GM12878 (cell line): Measurements from ENCODE around the gene PSRC1. TPM values are rescaled to one million over a fixed set of nuclear protein-coding genes. Genes with fewer than 3 reads are reported as not detected.

ENCODE experiments used
- ATAC-seq: fragments of 200-7000 bp; cut with Tn5 transposase; 3 replicates; pipeline ENCODE4 v1.9.1; 2020; ENCODE audit warnings: mild to moderate bottlenecking, moderate library complexity
- BruUV-seq: library from RNA; stranded (reverse); fragments of 400-500 nt; replicated peaks from 2 replicates; lab custom pipeline; 2021; lab: Mats Ljungman, UMichigan
- CTCF ChIA-PET: fragments of 300-600 bp; sonication (Branson Sonifier 250); formaldehyde crosslinking; extraction: SDS; loops from one replicate; lab custom pipeline; 2021; ENCODE audit warnings: inconsistent platforms; lab: Yijun Ruan, JAX
- POLR2A ChIA-PET: fragments of 350-600 bp; formaldehyde crosslinking; extraction: SDS; loops from one replicate; lab custom pipeline; 2021; ENCODE audit warnings: inconsistent platforms; lab: Charles Lee
- RAD21 ChIA-PET: fragments of 300-600 bp; sonication (Branson Sonifier 250); formaldehyde crosslinking; loops from one replicate; lab custom pipeline; 2023; ENCODE audit warnings: antibody characterized with exemption; ENCODE audit not compliant: unreplicated experiment; lab: Charles Lee
- SMC1A ChIA-PET: fragments of 300-600 bp; sonication (Branson Sonifier 250); formaldehyde crosslinking; loops from one replicate; lab custom pipeline; 2023; ENCODE audit not compliant: unreplicated experiment, uncharacterized antibody; lab: Charles Lee
- DNase-seq: peaks from one replicate; pipeline ENCODE4 v3.0.0-alpha.2; 2011; ENCODE audit warnings: low read depth, low spot score
- FAIRE-seq: peaks from 3 replicates; lab custom pipeline; 2011; peaks lifted over from hg19 to GRCh38; lab: Jason Lieb, UNC
- H2AFZ ChIP-seq: 2 replicates; pipeline ENCODE4 v1.6.0; 2011; ENCODE audit warnings: low read depth, low read length, control low read depth; ENCODE audit not compliant: control insufficient read depth
- H3K27ac ChIP-seq: 2 replicates; pipeline ENCODE4 v1.5.1; 2011; ENCODE audit warnings: control low read depth; ENCODE audit not compliant: control insufficient read depth, insufficient read depth
- H3K27me3 ChIP-seq, 2 experiments: replicated peaks in 1 of 2; 2 replicates each; pipeline versions ENCODE4 v1.6.0 to v1.6.1; 2011; ENCODE audit warnings: low read length in 1 of 2; ENCODE audit not compliant: control insufficient read depth in 2 of 2, insufficient read depth in 2 of 2
- H3K36me3 ChIP-seq, 2 experiments: 2 replicates each; pipeline ENCODE4 v1.5.1; 2011; ENCODE audit warnings: low read length in 1 of 2; ENCODE audit not compliant: control insufficient read depth in 2 of 2, insufficient read depth in 2 of 2
- H3K4me1 ChIP-seq: 2 replicates; pipeline ENCODE4 v1.6.1; 2011; ENCODE audit warnings: mild to moderate bottlenecking, low read length, moderate library complexity, mixed read lengths; ENCODE audit not compliant: control insufficient read depth, insufficient read depth
- H3K4me2 ChIP-seq: 2 replicates; pipeline ENCODE4 v1.6.0; 2011; ENCODE audit warnings: control low read depth; ENCODE audit not compliant: control insufficient read depth, insufficient read depth
- H3K4me3 ChIP-seq: fragments of 200-600 bp; sonication (generic); 2 replicates; pipeline ENCODE4 v1.5.1; 2016
- H3K79me2 ChIP-seq: 2 replicates; pipeline ENCODE4 v1.6.0; 2011; ENCODE audit warnings: low read length; ENCODE audit not compliant: control insufficient read depth, insufficient read depth
- H3K9ac ChIP-seq: 2 replicates; pipeline ENCODE4 v1.8.0; 2011; ENCODE audit warnings: low read length, control low read depth, mixed read lengths; ENCODE audit not compliant: control insufficient read depth, insufficient read depth
- H3K9me3 ChIP-seq: replicated peaks from 3 replicates; pipeline ENCODE4 v1.5.1; 2011; ENCODE audit warnings: mild to moderate bottlenecking, low read length; ENCODE audit not compliant: control insufficient read depth, insufficient read depth
- H4K20me1 ChIP-seq: 2 replicates; pipeline ENCODE4 v1.6.0; 2011; ENCODE audit not compliant: control insufficient read depth, insufficient read depth
- CHD1 ChIP-seq: IDR thresholded peaks from 2 replicates; pipeline ENCODE4 v1.6.1; 2012; ENCODE audit warnings: low read depth, low read length, improper control_type of control experiment
- LARP7 ChIP-seq: fragments of 450-650 bp; IDR thresholded peaks from 2 replicates; pipeline ENCODE4 v1.6.1; 2017; ENCODE audit warnings: mild to moderate bottlenecking
- MEF2B ChIP-seq: fragments of 450-650 bp; IDR thresholded peaks from 2 replicates; pipeline ENCODE4 v1.6.1; 2018; ENCODE audit warnings: mild to moderate bottlenecking, moderate library complexity; ENCODE audit not compliant: partially characterized antibody, poor library complexity, severe bottlenecking
- NBN ChIP-seq: fragments of 450-650 bp; IDR thresholded peaks from 2 replicates; pipeline ENCODE4 v1.6.1; 2016
- POU2F2 ChIP-seq: IDR thresholded peaks from 3 replicates; pipeline ENCODE4 v1.6.1; 2011; ENCODE audit warnings: low read depth, mild to moderate bottlenecking, low read length, borderline replicate concordance
- SMC3 ChIP-seq: IDR thresholded peaks from 2 replicates; pipeline ENCODE4 v1.6.1; 2011; ENCODE audit warnings: low read length, improper control_type of control experiment, borderline replicate concordance
- SP1 ChIP-seq: IDR thresholded peaks from one replicate; pipeline ENCODE4 v1.6.1; 2011; ENCODE audit warnings: low read depth, low read length
- ZNF207 ChIP-seq: fragments of 450-650 bp; IDR thresholded peaks from 2 replicates; pipeline ENCODE4 v1.6.1; 2014; ENCODE audit warnings: antibody characterized with exemption, mild to moderate bottlenecking, borderline replicate concordance
- ZNF622 ChIP-seq: fragments of 450-650 bp; IDR thresholded peaks from 2 replicates; pipeline ENCODE4 v1.6.1; 2017; ENCODE audit warnings: mild to moderate bottlenecking, inconsistent platforms
- WGBS: methylation state at CpG from one replicate; pipeline ENCODE4 v1.1.6; 2016; ENCODE audit warnings: low lambda C conversion rate; ENCODE audit not compliant: insufficient replicate concordance, insufficient coverage; ENCODE audit errors: missing lambda C conversion rate; 5-methylcytosine and 5-hydroxymethylcytosine counted together
- in situ Hi-C: fragments of 300-500 bp; cut with MboI; formaldehyde crosslinking; loops from 9 replicates; pipeline ENCODE4 v1.14.3; 2018; ENCODE audit warnings: mixed read lengths
- intact Hi-C: fragments of 100-400 bp; cut with micrococcal nuclease; formaldehyde crosslinking; loops from one replicate; pipeline ENCODE4 v1.14.2; 2022; ENCODE audit not compliant: unreplicated experiment
- polyA plus RNA-seq, 11 experiments: library from polyadenylated mRNA; depleted of rRNA in 4 of 11; unstranded in 6 of 11; stranded (reverse) in 5 of 11; fragments of >200 nt; fragmentation: Nextera tagmentation in 4 of 11; fragmentation: Illumina TruSeq in 1 of 11; extraction: Ambion mirVana in 4 of 11; extraction: Trizol in 1 of 11; gene quantifications; 1 replicate in 1 of 11; 2 replicates in 10 of 11; pipeline versions ENCODE4 v1.2.1 to v1.2.3, GENCODE V29; 2011 to 2016; ENCODE audit warnings: inconsistent platforms in 2 of 11, missing spikeins in 2 of 11, low read depth in 1 of 11
- total RNA-seq, 4 experiments: library from RNA; depleted of rRNA in 3 of 4; stranded (reverse); fragments of >200 nt in 3 of 4; fragmentation: Illumina TruSeq in 1 of 4; extraction: Trizol in 1 of 4; gene quantifications; 2 replicates each; pipeline versions ENCODE4 v1.2.1 to v1.2.3, GENCODE V29; 2013 to 2021
- TF ChIP-seq, protein P1 (sequence below): fragments of 450-650 bp; IDR thresholded peaks from 2 replicates; pipeline ENCODE4 v1.6.1; 2017; ENCODE audit warnings: low read depth, mild to moderate bottlenecking, moderate library complexity
- TF ChIP-seq, protein P2 (sequence below), 3 experiments: IDR thresholded peaks in 2 of 3; conservative IDR thresholded peaks in 1 of 3; 2 replicates each; pipeline ENCODE4 v1.5.1; 2011; ENCODE audit warnings: low read depth in 3 of 3, low read length in 3 of 3, mild to moderate bottlenecking in 3 of 3, control low read depth in 2 of 3, moderate library complexity in 2 of 3, inconsistent platforms in 1 of 3, mixed read lengths in 1 of 3; ENCODE audit not compliant: control insufficient read depth in 2 of 3, insufficient read depth in 1 of 3; ENCODE audit errors: extremely low read depth in 1 of 3
- TF ChIP-seq, protein P3 (sequence below): IDR thresholded peaks from 2 replicates; pipeline ENCODE4 v1.6.1; 2011; ENCODE audit warnings: borderline replicate concordance, low read depth, mild to moderate bottlenecking, moderate library complexity, mixed read lengths, low read length; ENCODE audit not compliant: insufficient read depth; ENCODE audit errors: extremely low read length

Gene PSRC1
- total and polyA plus RNA-seq, 10 of the 15 experiments (the other 5 are each of a cell fraction or from before 2014, with no cell fraction given), result 1.2 to 11.8 (median 4.9) TPM

DNA sequence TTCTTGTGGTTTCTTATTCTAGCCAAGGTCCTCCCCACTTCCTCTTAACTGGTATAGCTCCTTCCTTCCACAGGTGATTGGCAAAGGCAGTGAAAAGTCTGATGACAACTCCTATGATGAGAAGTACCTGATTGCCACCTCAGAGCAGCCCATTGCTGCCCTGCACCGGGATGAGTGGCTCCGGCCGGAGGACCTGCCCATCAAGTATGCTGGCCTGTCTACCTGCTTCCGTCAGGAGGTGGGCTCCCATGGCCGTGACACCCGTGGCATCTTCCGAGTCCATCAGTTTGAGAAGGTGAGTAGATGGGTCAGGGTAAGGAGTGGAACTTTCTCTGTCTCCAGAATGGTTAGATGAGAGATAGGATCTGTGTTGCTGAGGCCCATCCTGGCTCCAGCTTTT is 47.8 kb downstream of the PSRC1 start:
- BruUV-seq, result no TSS peak
- H3K4me3 ChIP-seq, result no peak overlapping the region
- SMC1A ChIA-PET, result no interaction called here
- ATAC-seq (no peak), FAIRE-seq (no peak), DNase-seq (no peak)
- TF ChIP-seq NBN (no peak), CHD1 (no peak), SMC3 (no peak), LARP7 (no peak), ZNF622 (no peak), MEF2B (no peak), SP1 (no peak), ZNF207 (no peak), POU2F2 (no peak)
- TF ChIP-seq, protein P1, sequence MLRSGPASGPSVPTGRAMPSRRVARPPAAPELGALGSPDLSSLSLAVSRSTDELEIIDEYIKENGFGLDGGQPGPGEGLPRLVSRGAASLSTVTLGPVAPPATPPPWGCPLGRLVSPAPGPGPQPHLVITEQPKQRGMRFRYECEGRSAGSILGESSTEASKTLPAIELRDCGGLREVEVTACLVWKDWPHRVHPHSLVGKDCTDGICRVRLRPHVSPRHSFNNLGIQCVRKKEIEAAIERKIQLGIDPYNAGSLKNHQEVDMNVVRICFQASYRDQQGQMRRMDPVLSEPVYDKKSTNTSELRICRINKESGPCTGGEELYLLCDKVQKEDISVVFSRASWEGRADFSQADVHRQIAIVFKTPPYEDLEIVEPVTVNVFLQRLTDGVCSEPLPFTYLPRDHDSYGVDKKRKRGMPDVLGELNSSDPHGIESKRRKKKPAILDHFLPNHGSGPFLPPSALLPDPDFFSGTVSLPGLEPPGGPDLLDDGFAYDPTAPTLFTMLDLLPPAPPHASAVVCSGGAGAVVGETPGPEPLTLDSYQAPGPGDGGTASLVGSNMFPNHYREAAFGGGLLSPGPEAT, result no peak
- TF ChIP-seq, protein P2, sequence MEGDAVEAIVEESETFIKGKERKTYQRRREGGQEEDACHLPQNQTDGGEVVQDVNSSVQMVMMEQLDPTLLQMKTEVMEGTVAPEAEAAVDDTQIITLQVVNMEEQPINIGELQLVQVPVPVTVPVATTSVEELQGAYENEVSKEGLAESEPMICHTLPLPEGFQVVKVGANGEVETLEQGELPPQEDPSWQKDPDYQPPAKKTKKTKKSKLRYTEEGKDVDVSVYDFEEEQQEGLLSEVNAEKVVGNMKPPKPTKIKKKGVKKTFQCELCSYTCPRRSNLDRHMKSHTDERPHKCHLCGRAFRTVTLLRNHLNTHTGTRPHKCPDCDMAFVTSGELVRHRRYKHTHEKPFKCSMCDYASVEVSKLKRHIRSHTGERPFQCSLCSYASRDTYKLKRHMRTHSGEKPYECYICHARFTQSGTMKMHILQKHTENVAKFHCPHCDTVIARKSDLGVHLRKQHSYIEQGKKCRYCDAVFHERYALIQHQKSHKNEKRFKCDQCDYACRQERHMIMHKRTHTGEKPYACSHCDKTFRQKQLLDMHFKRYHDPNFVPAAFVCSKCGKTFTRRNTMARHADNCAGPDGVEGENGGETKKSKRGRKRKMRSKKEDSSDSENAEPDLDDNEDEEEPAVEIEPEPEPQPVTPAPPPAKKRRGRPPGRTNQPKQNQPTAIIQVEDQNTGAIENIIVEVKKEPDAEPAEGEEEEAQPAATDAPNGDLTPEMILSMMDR (IDR thresholded peaks at IDR 0.05 in 2 of 3, conservative IDR thresholded peaks at IDR 0.05 in 1 of 3; ENCODE audit: control insufficient read depth in 2 of 3, extremely low read depth in 1 of 3, insufficient read depth in 1 of 3, low read depth in 3 of 3, low read length in 3 of 3), result no peak
- TF ChIP-seq, protein P3, sequence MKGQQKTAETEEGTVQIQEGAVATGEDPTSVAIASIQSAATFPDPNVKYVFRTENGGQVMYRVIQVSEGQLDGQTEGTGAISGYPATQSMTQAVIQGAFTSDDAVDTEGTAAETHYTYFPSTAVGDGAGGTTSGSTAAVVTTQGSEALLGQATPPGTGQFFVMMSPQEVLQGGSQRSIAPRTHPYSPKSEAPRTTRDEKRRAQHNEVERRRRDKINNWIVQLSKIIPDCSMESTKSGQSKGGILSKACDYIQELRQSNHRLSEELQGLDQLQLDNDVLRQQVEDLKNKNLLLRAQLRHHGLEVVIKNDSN, result no peak
- no peak overlapping the region for H2AFZ ChIP-seq
- no peaks in the 10 kb centered on the region for H3K9me3 ChIP-seq
- in situ Hi-C loops (no loop called here), intact Hi-C loops (no loop called here)
- H3K9ac ChIP-seq, result no peak overlapping the region
- H3K4me1 ChIP-seq, result no peaks in the 10 kb centered on the region
- POLR2A ChIA-PET, result interaction anchor here (0.6 kb wide), 1 partner anchor 228 kb away, joined by 3 read pairs; no protein-coding TSS in a partner anchor
- no peaks in the 10 kb centered on the region for H3K27me3 ChIP-seq
- H3K4me2 ChIP-seq, result no peak overlapping the region
- WGBS, result 98% methylated on average over 7 of the region's 7 CpGs
- H3K79me2 ChIP-seq, result no peaks in the 10 kb centered on the region
- CTCF ChIA-PET, result interaction anchor here (0.6 to 0.7 kb wide), 2 partner anchors 19 to 164 kb away, joined by 3 to 4 read pairs; no protein-coding TSS in a partner anchor
- no peaks in the 10 kb centered on the region for H4K20me1 ChIP-seq
- peaks cover 24 to 44% of the 10 kb centered on the region in 2 experiments for H3K36me3 ChIP-seq
- RAD21 ChIA-PET, result no interaction called here
- no peak overlapping the region for H3K27ac ChIP-seq
